CD4-positive, alpha-beta T cell (primary cell): Measurements from ENCODE around the gene ZFP14. TPM values are rescaled to one million over a fixed set of nuclear protein-coding genes. Genes with fewer than 3 reads are reported as not detected.

Experiments
- ATAC-seq: fragments of 200-7000 bp; cut with Tn5 transposase; one replicate; pipeline ENCODE4 v1.10.0; 2022; ENCODE audit warnings: mild to moderate bottlenecking; ENCODE audit not compliant: poor library complexity
- CTCF ChIA-PET: fragments of 350-600 bp; sonication (Branson Sonifier 250); formaldehyde crosslinking; loops from one replicate; lab custom pipeline; 2021; ENCODE audit warnings: antibody characterized with exemption, inconsistent platforms; lab: Charles Lee
- POLR2A ChIA-PET: fragments of 350-600 bp; sonication (Branson Sonifier 250); formaldehyde crosslinking; loops from one replicate; lab custom pipeline; 2021; ENCODE audit warnings: antibody characterized with exemption, inconsistent platforms; lab: Charles Lee
- DNase-seq, 14 experiments: peaks; one replicate each; pipeline ENCODE4 v3.0.0-alpha.2; 2013 to 2020; ENCODE audit warnings: mixed read lengths in 2 of 14
- H3K27ac ChIP-seq, 2 donors: one replicate each; pipeline versions ENCODE4 v1.5.1 to v1.7.0; 2013; ENCODE audit warnings: low read length in 2 of 2, low read depth in 1 of 2, mild to moderate bottlenecking in 1 of 2
- H3K27me3 ChIP-seq, 2 experiments: 1 replicate in 1 of 2; 2 replicates in 1 of 2; pipeline versions ENCODE4 v1.6.1 to v1.7.0; 2013; ENCODE audit warnings: low read length in 2 of 2, control low read depth in 1 of 2, mild to moderate bottlenecking in 1 of 2, moderate library complexity in 1 of 2; ENCODE audit not compliant: insufficient read depth in 2 of 2, control insufficient read depth in 1 of 2
- H3K36me3 ChIP-seq: one replicate; pipeline ENCODE4 v1.6.1; 2013; ENCODE audit warnings: low read length, control low read depth; ENCODE audit not compliant: insufficient read depth
- H3K4me1 ChIP-seq: one replicate; pipeline ENCODE4 v1.6.1; 2013; ENCODE audit warnings: low read length, control low read depth; ENCODE audit not compliant: insufficient read depth
- H3K4me3 ChIP-seq: one replicate; pipeline ENCODE4 v1.5.1; 2013; ENCODE audit warnings: mild to moderate bottlenecking, low read length, moderate library complexity
- H3K9me3 ChIP-seq, 2 experiments: 1 replicate in 1 of 2; 2 replicates in 1 of 2; pipeline versions ENCODE4 v1.6.1 to v1.7.0; 2013; ENCODE audit warnings: low read length in 2 of 2, mild to moderate bottlenecking in 2 of 2, control low read depth in 1 of 2, moderate library complexity in 1 of 2; ENCODE audit not compliant: control insufficient read depth in 1 of 2, insufficient read depth in 1 of 2
- H3K27ac Mint-ChIP-seq: one replicate; pipeline ENCODE4 v1.8.0; 2020; ENCODE audit warnings: mixed read lengths
- H3K27me3 Mint-ChIP-seq: one replicate; pipeline ENCODE4 v1.8.0; 2021; ENCODE audit warnings: mixed read lengths
- H3K36me3 Mint-ChIP-seq: one replicate; pipeline ENCODE4 v1.8.0; 2021; ENCODE audit warnings: low read depth, mixed read lengths
- H3K4me1 Mint-ChIP-seq: one replicate; pipeline ENCODE4 v1.8.0; 2021; ENCODE audit warnings: low read depth, mixed read lengths
- H3K4me3 Mint-ChIP-seq: one replicate; pipeline ENCODE4 v1.8.0; 2020; ENCODE audit warnings: mild to moderate bottlenecking, mixed read lengths
- H3K9me3 Mint-ChIP-seq: one replicate; pipeline ENCODE4 v1.8.0; 2020; ENCODE audit warnings: mixed read lengths
- intact Hi-C, 2 experiments: fragments of 100-400 bp; cut with DNase I in 1 of 2; cut with micrococcal nuclease in 1 of 2; formaldehyde crosslinking; loops; one replicate each; pipeline versions ENCODE4 v1.15.1 to v1.9.0; 2023 to 2025; cut with DNase I, micrococcal nuclease
- total RNA-seq, 174 experiments: library from RNA in 2 of 174; stranded (reverse) in 2 of 174; gene quantifications; one replicate each; pipeline ENCODE4 v1.2.3 and lab custom pipeline; 2021 to 2026
- TF ChIP-seq, protein P1 (sequence below): fragments of 200-600 bp; IDR thresholded peaks from one replicate; pipeline ENCODE4 v1.8.0; 2022; ENCODE audit warnings: antibody characterized with exemption, mild to moderate bottlenecking

ZFP14 gene
- total RNA-seq, 2 experiments from 2014 or later: 3.7 to 4.4 TPM

DNA sequence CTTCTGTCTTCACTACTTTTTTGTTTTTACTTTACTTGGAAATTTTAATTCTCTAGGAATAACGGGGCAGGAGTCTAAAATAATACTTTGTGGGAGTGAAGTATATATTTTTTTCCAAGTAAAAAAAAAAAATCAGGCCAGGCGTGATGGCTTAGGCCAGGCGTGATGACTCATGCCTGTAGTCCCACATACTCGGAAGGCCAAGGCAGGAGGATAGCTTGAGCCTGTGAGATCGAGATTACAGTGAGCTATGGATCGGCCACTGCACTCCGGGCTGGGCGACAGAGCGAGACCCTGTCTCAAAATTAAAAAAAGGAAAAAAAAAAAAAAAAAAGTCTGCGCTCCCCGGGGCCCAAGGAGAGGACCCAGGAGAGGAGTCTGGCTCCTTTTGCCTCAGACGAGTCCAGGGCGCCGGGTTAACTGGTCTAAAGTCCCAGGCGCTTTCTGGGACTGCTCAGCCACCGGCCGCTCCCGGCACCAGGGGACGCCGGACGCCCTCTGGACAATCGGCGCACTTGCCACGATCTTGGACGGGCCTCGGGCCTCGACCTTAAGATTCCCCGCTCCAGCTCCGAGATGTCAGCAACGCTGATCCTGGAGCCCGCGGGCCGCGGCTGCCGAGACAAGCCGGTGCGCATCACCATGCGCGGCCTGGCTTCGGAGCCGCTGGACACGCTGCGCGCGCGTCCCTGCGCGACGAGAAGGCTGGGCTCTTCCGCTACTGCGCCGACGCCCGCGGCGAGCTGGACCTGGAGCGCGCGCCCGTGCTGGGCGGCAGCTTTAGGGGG is 42.2 kb upstream of the ZFP14 start:
- H3K27ac ChIP-seq: no peak overlapping the region
- ChIA-PET CTCF (no interaction called here), POLR2A (interaction anchor here (2.6 kb wide), 1 partner anchor 206 kb away, joined by 6 read pairs; the partner anchor contains the start of genes ZNF146 and ZNF565)
- H3K4me3 ChIP-seq: no peak overlapping the region
- H3K27me3 Mint-ChIP-seq: peaks cover 50% of the 10 kb centered on the region
- peaks cover 52% of the 10 kb centered on the region for H3K36me3 Mint-ChIP-seq
- intact Hi-C loops: no loop called here
- ATAC-seq (no peak), DNase-seq (no peak)
- H3K4me1 ChIP-seq: peaks cover 19% of the 10 kb centered on the region
- H3K9me3 Mint-ChIP-seq: peaks cover 10% of the 10 kb centered on the region
- peaks cover 31 to 35% of the 10 kb centered on the region in 2 experiments for H3K9me3 ChIP-seq
- peaks cover 16 to 23% of the 10 kb centered on the region in 2 experiments for H3K27me3 ChIP-seq
- peaks cover 27% of the 10 kb centered on the region for H3K4me1 Mint-ChIP-seq
- H3K27ac Mint-ChIP-seq: no peak overlapping the region
- TF ChIP-seq, protein P1, sequence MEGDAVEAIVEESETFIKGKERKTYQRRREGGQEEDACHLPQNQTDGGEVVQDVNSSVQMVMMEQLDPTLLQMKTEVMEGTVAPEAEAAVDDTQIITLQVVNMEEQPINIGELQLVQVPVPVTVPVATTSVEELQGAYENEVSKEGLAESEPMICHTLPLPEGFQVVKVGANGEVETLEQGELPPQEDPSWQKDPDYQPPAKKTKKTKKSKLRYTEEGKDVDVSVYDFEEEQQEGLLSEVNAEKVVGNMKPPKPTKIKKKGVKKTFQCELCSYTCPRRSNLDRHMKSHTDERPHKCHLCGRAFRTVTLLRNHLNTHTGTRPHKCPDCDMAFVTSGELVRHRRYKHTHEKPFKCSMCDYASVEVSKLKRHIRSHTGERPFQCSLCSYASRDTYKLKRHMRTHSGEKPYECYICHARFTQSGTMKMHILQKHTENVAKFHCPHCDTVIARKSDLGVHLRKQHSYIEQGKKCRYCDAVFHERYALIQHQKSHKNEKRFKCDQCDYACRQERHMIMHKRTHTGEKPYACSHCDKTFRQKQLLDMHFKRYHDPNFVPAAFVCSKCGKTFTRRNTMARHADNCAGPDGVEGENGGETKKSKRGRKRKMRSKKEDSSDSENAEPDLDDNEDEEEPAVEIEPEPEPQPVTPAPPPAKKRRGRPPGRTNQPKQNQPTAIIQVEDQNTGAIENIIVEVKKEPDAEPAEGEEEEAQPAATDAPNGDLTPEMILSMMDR: no peak
- peak overlapping the region; percentile 30 for H3K4me3 Mint-ChIP-seq
- no peaks in the 10 kb centered on the region for H3K36me3 ChIP-seq

DNA sequence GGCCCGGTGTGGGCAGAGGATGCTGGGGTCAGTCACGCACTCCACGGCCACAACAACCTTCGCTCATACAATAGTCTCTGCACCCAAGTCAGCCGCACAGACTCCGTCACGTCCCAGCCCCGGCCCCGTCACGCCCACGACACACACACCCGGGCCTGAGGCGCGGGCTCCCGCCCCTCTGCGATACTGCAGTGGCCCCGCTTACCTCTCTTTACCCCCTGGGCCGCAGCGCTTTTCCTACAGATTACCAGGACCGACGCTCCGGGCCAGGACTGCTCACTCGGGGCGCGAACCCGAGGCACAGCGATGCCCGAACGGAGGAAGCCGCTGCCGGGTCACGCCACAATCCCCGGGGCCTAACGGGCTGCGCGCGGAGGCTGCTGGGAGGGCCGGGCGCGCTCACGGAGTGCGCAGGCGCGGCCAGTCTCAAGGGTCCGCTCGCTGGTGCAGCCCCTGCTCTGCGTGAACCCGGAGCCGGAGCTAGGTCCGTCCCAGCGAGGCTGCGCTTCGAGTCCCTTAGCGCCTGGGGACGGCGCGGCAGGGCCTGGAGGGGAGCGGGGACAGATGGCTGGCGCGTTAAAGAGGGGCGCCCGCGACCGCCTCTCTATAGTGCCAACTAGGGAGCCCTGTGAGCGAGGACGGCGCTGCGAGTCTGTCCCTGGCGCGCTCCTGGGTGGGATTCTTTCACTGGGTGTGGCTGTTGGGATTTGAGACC is 39.4 kb upstream of the ZFP14 start, which contains the start of gene ZFP82:
TSS of gene ZFP82 (minus strand) at position 358 of the 715 bp plus-strand sequence. CDS start 8,855 bp downstream, outside the sequence.
- Mint-ChIP-seq H3K4me1 (peaks cover 27% of the 10 kb centered on the region), H3K36me3 (peaks cover 57% of the 10 kb centered on the region), H3K9me3 (peaks cover 4% of the 10 kb centered on the region), H3K4me3 (peak within 1 kb of the TSS; percentile 95), H3K27ac (peak within 1 kb of the TSS; percentile 93), H3K27me3 (peaks cover 29% of the 10 kb centered on the region)
- peaks cover 20 to 48% of the 10 kb centered on the region in 2 experiments for H3K9me3 ChIP-seq
- ChIA-PET CTCF (interaction anchor here (0.6 kb wide), 1 partner anchor 57 kb away, joined by 3 read pairs; no protein-coding TSS in a partner anchor), POLR2A (interaction anchor here (0.8 to 2.6 kb wide), 8 partner anchors 71 to 432 kb away, joined by 3 to 17 read pairs (median 4); partner anchors contain the start of genes ZNF146, ZNF345, ZNF382 and ZNF461)
- ATAC-seq: peak; percentile 86
- H3K27ac ChIP-seq: peak within 1 kb of the TSS; percentile 51 to 78
- H3K36me3 ChIP-seq: no peaks in the 10 kb centered on the region
- peak; percentile 54 to 86 (median 70) for DNase-seq
- intact Hi-C loops: loop anchor here (2.0 to 5.0 kb wide), 4 partner anchors 41 to 204 kb away; partner anchors contain the start of genes ZNF566 (in 2 of the 2), ZFP14 (in 1 of the 2), ZNF146 (in 1 of the 2) and ZNF260 (in 1 of the 2)
- H3K4me3 ChIP-seq: peak within 1 kb of the TSS; percentile 93
- peaks cover 19% of the 10 kb centered on the region for H3K4me1 ChIP-seq
- H3K27me3 ChIP-seq: peaks cover 16 to 23% of the 10 kb centered on the region in 2 experiments
- TF ChIP-seq, protein P1: no peak

DNA sequence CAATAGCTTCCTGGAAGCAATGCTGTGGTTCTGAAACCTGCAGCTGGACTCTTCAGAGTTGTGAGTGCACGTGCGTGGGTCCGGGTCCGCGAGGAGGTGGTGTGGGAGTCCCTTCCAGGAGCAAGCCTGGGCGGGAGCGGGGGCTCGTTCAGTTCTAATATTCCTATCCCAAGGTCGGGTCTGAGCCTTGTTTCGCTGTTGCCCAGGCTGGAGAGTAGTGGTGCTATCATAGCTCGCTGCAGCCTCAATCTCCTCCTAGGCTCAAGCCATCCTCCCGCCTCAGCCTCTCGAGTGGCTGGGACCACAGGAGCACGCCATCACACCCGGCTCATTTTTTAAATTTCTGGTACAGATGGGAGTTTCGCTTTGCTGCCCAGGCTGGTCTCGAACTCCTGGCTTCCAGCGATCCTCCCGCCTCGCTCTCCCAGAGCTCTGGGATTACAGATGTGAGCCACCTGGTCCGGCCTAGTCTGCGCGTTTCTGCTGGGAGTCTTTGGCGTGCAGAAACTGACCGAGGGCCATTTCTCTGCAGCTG is 38.8 kb upstream of the ZFP14 start:
- peak overlapping the region; percentile 93 for H3K4me3 ChIP-seq
- intact Hi-C loops: loop anchor here (1.0 to 5.0 kb wide), 5 partner anchors 12 to 203 kb away; partner anchors contain the start of genes ZNF566 (in 2 of the 2), ZFP14 (in 1 of the 2), ZNF146 (in 1 of the 2) and ZNF260 (in 1 of the 2)
- H3K4me1 ChIP-seq: peaks cover 19% of the 10 kb centered on the region
- peak overlapping the region; percentile 95 for H3K4me3 Mint-ChIP-seq
- TF ChIP-seq, protein P1: no peak
- DNase-seq: peak in 1 of 14 experiments; percentile 4
- peak overlapping the region; percentile 93 for H3K27ac Mint-ChIP-seq
- H3K9me3 ChIP-seq: peaks cover 26 to 52% of the 10 kb centered on the region in 2 experiments
- no peaks in the 10 kb centered on the region for H3K36me3 ChIP-seq
- peaks cover 27% of the 10 kb centered on the region for H3K4me1 Mint-ChIP-seq
- POLR2A ChIA-PET: interaction anchor here (0.9 to 2.4 kb wide), 4 partner anchors 71 to 432 kb away, joined by 3 to 17 read pairs (median 6); partner anchors contain the start of genes ZNF382, ZNF461 and ZNF566
- ATAC-seq: no peak
- CTCF ChIA-PET: no interaction called here
- H3K27me3 ChIP-seq: peaks cover 16 to 23% of the 10 kb centered on the region in 2 experiments
- peaks cover 4% of the 10 kb centered on the region for H3K9me3 Mint-ChIP-seq
- peaks cover 23% of the 10 kb centered on the region for H3K27me3 Mint-ChIP-seq
- H3K27ac ChIP-seq: peak overlapping the region; percentile 51 to 78
- peaks cover 64% of the 10 kb centered on the region for H3K36me3 Mint-ChIP-seq
